Stimulated activated CD8-positive, alpha-beta memory T cell treated with anti-CD3 and anti-CD28 coated beads, Interleukin-2, amount 100 ng/mL, for 48 hours (primary cell): ENCODE results near the gene ZFYVE28.

ENCODE experiments used
- DNase-seq, 2 donors: peaks; one replicate each; pipeline ENCODE4 v3.0.0-alpha.2; 2020; ENCODE audit warnings: low read depth in 2 of 2

Gene ZFYVE28

DNA sequence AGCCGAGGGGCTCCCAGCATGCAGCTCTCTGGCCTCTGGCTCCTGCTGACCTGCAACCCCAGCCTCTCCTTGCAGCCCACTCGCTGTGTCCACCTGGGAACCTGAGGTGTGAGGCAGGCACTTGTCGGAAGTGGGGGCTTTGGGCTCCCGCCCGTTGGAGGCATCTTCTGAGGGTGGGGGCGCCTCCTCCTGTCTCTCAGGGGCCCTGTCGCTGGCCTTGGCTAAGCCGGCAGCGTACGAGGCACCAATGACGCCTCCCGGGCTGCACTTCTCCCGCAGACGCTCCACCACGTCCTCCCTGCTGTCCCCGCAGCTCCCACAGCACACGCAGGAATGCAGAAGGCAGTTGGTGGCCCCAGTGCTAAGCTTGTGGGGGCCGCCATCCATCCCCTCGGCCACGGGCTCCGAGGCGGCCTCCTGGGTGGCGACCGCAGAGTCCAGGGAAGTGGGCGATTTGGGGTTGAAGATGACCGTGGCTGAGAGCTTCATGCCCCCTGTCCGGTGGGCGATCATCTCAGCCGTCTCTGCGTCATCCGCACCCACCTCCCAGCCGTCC lies 114.0 kb downstream of the ZFYVE28 start:
- DNase-seq, result no peak

DNA sequence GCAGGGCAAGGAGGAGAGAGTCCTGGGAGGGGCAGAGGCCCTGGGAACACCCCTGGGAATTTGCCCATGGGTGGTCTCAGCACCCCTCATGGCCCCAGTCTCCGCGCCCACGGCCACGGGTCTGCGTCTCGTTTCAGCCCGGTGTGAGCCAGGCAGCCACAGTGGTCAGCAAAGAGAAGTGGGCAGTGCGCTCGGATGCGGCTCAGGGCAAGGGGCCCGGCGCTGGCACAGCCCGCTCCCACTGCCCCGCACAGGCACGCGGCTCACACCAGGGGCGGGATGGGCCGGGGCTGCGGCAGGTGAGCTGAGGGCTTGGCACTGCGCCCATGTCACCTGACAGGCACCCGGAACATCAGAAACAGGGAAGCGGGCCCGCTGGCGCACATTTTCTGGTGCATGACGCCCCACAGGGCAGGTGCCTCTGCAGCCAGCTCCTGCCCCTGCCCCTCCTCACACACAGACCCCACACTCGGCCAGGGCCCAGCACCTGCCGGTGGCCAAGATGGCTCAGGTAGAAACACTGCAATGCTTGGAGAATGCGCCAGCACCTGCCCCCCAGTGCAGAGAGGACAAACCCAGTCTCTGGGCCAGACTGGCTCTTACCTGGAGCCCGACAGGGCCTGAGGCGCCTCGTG lies 114.6 kb downstream of the ZFYVE28 start:
- DNase-seq, result no peak

DNA sequence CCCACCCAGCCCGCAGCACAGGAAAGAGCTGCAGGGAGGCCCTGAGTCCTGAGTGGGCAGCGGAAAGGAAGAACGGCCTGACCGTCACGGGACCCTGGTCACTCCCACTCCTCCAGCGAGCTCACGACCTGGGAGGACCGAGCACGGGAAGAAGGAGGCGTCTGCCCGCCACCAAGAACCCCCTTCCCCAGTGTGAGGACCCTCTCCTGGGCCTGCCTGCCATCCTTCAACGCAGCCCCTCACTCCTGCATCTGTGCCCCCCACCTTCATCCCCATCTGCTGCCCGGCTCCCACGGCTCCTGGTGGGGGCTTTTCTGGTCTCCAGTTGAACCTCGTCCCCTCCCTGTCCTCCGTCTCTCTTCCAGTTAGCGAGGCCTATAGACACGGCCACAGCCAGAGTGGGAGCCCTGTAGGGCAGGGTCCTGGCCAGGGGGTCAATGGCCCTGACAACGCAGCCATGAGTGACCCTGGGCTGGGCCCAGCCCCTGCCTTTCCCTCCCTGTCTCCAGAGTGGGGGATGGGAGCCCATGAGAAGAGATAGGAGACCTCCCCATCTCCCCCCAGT lies 115.2 kb downstream of the ZFYVE28 start:
- DNase-seq, result no peak

DNA sequence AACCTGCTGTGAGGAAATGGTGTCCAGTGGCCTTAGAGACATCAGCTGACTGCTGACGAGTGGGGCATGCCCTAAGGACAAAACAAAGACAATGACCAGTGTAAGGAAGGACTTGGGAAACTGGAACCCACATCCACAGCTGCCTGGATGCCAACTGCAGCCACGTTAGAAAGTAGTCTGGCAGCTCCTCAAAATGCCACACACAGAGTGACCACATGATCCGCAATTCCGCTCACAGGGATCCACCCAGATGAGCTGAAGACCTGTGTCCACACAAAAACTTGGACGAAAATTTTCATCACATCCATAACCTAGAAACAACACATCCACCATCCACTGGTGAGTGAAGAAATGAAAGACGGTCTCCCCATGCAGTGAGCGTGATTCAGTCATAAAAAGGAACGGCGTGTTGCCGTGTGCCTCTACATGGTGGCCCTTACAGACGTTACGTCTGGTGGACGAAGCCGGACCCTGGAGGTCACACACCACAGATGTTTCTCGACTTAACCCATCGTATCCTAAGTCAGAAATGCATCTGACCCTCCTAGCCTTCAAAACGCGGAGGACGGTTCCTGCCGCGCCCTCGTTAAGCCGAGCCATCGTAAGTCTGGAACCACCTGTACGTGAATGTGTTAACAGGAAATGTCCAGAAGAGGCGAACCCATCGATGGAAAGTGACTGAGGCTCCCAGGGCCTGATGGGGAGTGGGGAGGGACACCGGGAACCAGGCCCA lies 115.9 kb downstream of the ZFYVE28 start:
- no peak for DNase-seq

DNA sequence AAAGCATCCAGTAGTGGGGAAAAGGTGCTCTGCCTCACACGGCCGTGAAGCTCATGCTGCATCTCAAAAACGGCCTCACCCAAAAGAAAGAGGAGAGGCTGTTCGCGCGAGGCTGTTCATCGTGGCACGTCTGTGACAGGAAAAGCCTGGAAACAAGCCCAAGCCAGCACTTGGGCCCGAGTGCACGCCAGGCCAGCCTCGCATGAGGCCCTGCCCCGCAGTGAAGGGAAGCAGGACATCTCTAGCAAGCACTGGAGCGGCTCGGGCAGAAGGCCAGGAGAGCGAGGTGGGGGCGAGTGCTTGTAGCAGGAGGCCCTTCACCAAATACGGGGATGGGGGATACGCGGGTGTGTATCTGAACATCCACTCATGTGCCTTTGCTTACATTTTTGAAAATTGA lies 116.6 kb downstream of the ZFYVE28 start:
- no peak for DNase-seq

DNA sequence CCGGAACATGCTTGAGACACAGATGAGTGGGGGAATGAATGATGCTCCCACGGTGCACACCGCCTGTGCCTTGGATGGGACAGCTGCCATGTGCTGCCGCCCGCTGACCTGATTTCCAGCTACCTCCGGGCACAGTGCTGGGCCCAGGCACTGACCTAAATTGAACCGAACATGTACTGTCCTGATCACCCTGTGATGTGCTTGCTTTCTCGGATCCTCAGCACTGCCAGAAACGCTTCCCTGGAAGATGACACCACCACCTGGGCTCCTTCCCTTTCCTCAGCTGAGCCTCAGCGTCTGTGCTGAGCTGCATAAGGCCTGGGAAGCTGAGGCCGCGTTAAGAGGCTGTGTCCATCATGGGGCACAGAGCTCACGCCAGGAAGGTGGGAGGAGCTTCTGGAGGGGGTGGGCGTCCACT lies 117.2 kb downstream of the ZFYVE28 start:
- DNase-seq, result no peak

DNA sequence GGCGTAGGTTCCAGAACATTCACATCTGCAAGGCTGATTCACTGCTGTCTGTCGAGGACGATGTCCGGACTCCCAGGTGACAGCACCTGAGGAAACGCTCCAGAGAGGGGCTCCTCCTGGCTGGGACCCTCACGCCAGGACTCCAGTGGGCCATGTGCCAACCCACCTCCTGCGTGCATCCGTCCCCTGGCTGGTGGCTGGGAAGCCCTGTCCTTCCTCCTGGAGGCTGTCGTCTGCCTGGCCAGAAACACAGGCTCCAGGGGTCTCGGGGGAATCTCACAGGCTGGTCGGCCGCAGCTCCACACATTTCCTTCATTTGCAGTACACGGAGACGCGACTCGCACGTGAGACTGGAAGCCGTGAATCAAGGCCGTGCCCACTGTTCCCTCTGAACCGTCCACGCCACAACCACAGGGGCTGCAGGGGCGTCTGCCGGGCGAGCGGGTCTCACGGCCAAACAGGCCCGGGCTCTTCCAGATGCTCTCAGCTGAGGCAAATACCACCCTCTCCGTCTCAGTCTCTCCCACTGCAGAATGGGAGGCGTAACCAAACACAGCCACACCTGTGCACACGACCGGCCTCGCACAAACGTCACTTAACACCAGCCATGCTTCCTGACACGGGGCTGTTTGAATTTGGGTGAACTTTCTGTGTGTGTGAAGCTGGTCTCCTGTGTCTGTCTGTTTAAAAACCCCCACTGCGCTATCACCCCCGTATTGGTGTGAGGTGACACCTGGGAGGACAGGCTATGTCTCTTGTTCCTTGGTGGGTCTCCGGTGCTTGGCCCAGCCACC lies 117.8 kb downstream of the ZFYVE28 start:
- DNase-seq, result no peak

DNA sequence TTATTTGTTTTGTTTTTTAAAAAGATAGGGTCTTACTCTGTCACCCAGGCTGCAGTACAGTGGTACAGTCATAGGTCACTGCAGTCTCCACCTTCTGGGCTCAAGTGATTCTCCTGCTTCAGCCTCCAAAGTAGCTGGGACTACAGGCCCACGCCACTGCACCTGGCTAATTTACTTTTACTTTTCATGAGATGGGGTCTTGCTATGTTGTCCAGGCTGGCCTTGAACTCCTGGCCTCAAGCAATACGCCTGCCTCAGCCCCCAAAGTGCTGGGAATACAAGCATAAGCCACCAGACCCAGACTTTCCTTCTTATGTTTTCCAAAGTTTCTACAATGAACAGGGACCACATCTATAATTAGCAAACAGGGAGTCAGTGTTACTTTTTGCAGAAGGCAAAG lies 118.7 kb downstream of the ZFYVE28 start:
- DNase-seq, result no peak

DNA sequence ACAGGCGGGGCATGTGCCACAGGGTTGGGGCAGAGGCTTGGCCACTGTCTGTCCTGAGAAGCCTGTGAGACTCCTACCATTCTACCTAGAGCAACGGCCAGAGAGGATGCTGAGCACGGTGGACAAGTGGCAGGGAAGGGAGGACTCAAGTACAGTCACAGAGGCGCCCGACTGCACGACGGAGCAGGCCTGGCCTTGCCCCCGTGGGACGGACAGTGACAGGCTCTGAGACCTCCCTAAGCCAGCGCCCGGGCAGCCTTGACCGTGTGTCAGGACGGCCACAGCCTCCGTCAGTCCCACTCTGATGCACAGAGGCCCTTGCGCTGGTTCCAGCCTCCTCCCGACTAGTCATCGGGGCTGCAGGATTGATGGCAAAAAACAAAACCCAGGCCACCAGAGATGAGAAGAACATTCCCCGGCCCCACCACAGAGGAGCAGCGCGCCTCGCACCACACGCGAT lies 119.9 kb downstream of the ZFYVE28 start:
- DNase-seq, result no peak

DNA sequence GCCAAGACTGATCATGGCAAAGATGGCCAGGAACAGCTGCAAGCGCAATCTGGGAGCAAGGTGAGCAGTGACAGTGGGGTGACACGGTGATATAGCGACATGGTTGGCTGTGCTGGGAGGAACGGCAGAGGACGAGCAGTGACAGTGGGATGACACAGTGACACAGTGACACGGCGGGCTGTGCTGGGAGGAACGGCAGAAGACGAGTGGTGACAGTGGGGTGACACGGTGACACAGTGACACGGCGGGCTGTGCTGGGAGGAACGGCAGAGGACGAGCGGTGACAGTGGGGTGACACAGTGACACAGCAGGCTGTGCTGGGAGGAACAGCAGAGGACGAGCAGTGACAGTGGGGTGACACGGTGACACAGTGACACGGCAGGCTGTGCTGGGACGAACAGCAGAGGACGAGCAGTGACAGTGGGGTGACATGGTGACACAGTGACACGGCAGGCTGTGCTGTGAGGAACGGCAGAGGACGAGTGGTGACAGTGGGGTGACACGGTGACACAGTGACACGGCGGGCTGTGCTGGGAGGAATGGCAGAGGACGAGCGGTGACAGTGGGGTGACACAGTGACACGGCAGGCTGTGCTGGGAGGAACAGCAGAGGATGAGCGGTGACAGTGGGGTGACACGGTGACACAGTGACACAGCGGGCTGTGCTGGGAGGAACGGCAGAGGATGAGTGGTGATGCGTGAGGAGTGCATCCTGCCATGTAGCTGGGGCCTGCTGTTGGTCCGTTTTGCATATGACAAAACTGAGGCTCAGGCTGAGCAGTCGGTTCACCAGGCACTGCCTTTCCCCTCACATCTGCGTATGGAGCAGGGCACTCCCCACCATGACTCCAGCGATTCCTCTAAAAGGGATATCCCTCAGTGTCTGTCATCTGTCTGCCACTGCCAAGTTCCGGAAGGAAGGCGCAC lies 120.6 kb downstream of the ZFYVE28 start:
- no peak for DNase-seq

DNA sequence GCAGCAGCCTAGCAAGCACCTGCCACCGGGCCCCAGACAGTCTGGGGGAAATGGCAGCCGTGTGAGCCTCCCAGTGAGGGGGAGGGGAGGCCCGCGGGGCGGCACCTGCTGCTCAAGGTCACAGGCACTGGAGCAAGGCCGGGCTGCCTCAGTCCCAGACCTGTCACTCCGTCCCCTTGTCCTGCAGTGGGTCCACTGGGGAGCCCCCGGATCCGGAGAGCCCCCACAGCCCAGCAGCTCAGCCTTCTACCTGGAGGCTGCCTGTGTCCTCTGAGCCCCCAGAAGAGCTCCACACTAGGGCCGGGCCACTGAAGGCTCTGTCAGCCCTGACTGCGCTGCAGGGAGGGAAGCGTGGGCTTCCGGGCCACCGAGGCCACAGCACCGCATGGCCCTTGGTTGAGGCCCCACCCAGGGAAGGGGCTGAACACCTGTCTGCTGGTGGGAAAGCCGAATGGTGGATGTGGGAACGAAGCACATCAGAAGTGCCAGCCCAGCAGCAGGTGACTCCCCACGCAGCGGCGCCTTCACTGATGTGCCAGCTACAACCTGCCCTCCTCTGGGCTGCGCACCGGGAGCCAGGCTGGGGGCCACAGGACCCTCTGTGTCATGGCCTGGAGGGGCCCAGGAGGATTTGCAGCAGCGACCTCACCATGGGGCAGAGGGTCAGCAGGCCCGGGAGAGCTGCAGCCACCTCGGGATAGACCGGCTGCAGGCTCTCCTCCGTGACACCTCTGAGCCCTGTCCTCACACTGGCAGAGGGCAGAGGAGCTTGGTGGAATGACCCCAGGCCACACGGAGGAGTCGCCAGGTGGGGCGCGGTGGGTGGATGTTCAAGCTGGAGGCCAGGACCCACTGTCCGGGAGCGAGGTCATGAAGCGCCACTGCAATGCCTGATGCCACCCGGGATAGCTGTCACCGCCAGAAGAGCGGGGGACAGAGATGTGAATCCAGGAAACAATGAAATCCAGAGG lies 121.5 kb downstream of the ZFYVE28 start:
- DNase-seq, result no peak

DNA sequence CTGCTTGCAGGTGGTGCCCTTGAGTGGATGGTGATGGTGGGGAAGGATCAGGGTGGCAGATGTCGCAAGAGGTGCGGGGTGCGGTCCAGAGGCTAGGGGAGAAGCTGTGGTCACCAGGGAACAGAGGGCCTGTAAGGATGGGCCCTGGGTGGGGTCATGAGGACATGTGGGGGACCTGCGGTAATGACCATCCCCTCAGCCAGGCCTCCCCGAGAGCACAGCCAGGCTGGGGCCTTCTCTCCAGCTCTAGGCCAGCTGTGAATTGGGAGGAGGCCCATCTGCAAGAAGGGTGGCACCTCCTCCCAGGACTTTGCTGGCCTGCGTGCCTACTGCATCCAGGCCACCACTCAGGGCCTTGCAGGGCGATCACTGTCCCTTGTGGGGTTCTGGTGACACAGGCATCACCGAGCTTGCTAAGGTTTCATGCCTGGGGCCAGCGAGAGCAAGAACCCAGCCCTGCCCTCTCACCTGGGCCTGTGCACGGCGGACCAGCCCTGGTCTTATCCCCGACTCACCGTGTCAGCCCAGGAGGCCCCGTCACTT lies 122.5 kb downstream of the ZFYVE28 start:
- DNase-seq, result no peak

DNA sequence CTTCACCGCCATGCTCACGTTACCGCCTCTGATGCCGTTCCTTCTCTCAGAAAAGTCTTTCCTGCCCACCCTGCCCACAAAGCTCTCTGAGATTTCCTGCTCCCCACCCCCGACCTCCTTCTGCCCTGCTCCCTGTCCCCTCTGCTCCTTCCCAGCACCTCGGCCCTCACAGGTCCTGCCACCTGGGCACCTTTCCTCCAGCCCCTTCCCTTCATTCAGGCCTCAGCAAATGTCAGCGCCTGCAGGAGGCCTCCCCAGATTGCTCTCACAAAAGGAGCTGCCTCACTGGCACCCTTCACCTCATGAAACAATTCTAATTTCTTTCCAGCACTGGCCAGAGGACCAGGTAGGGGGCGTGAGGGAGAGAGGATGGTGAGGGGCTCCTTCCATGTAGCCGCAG lies 122.9 kb downstream of the ZFYVE28 start:
- DNase-seq, result no peak

DNA sequence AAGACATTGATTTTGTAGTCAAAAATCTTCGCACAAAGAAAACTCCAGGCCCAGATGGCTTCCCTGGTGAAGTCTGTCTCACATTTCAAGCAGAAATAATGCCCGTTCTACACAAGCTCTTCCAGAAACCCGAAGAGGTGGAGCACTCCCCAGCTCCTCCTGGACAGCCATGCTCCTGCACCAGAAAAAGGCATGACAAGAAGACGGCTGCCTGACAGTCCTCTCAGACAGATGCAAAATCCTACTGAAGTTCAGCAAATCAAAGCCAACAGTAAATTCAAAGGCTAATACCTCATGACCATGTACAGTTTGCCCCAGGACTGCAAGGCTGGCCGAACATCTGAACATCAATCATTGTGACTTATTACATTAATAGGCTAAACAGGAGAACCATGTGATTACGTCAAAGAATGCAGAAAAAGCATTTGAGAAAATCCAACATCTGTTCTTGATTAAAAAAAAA lies 125.8 kb downstream of the ZFYVE28 start:
- DNase-seq, result no peak

DNA sequence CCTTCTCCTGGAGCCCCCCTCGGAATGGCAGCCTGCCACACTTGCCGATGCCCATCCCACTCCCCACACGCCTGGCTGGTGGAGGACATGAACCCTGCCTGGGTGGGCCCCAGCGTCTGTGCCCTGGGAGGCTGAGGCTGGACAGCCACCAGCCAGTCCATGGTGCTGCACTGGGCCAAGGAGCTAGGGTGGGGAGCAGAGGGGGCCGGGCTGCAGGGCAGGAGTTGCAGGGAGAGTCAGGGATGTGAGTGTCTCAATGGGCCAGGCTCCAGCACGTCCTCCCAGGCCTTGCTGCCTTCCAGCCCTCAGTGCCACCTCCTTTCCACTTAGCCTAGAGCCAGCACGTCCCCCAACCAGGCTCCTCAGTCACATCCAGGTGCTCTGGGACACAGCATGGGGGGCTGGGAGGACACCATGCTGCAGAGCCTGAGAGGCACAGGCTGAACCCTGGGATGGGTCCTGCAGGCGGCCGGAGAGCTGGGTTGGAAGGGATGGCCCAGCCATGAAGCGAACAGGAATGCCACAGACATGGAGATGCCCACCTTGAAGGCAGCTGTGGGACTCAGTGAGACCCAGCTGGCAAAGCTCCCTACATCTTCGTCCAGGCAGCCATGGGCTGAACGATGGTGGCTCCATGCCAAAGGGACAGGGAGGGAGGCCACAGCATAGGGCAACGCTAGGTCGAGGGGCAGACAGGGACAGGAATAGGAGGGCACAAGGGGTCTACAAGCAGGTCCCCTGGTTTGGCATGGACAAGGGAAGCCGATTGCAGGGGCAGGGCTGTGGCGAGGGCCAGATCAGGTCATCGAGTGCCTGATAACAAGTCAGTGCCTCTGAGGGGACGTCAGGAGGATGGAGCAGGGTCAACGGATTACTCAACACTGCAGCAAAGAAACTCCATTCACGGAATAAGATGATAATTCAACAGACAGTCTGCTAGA lies 126.5 kb downstream of the ZFYVE28 start:
- DNase-seq, result no peak

DNA sequence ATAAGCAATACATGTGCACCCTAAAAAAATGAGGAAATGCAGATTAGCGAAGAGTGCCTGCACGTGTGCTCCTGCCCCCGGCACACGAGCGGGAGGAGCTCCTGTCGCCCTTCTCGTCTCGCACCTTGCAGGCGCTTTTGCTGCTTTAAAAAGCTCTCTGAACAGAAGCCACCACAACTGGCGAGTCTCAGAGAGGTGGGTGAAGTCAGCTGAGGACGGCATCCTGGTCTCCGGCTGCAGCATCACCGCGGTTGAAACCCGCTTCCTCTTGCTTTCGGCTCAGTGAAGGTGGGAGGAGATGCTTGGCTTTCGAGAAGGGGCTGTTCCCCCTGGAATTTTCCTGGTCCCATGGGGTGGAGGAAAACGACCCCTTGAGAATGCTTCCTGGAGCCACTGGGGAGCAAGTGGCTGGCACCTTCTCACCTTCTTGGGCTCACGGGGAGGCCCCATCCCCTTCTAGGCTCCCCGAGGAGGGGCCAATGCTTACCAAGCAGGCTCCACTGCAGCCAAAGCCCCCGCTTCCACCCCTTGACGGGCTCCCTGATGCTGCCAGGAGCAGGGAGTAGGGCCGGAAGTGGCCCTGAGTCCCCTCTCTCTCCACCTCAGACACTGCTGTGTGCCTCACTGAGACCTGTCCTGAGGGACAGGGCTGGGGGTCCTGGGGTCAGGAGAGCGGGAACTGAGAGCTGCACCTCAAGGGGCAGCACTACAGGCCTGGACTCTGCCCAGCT lies 127.3 kb downstream of the ZFYVE28 start:
- peak; percentile 31 to 40 for DNase-seq

DNA sequence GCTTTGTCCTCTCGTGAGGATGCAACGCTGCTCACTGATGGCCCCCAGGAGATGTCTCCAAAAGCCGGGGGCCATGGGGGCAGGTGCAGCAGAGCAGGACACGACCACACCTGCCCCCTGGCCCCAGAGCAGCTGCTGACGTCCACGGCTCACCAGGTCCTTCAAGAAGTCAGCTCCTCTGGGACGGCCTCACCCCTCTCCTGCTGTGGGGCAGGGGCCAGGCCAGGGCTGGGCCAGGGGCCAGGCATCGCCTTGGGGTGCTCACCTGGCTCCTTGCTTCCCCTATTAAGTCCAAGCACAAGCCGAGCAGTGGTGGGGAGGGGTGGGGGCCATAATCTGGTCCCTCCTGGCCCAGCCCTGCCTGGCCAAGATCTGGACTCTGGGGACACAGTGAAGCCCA lies 128.0 kb downstream of the ZFYVE28 start:
- no peak for DNase-seq

DNA sequence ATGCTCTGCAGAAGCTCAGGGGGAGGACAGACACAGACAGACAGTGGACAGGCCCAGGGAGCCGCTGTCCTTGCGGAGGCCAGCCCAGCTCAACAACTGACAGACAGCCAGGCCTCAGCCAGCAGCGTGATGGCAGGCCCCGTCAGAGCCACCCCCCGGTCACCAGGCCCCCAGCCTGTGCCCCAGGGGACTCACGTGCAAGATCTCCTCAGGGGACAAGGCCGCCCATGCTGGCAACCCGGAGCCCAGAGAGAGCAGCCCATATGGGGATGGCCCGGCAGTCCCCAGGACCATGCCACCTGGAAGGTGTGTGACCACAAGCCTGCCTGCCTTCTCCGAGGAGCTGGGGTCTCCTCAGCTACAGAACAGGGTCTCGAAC lies 128.5 kb downstream of the ZFYVE28 start:
- no peak for DNase-seq
